Ascending aorta (tissue), 2 donors: ENCODE measurements around the gene CA10. TPM values are rescaled to one million over a fixed set of nuclear protein-coding genes. Genes with fewer than 3 reads are reported as not detected.

Experiments
- DNase-seq, 2 donors: peaks; one replicate each; pipeline ENCODE4 v3.0.0-alpha.2; 2019; ENCODE audit warnings: low spot score in 2 of 2
- H3K27ac ChIP-seq, 2 donors: fragments of 200-600 bp; sonication (generic); one replicate each; pipeline ENCODE4 v1.5.1; 2016 to 2017; ENCODE audit warnings: mild to moderate bottlenecking in 1 of 2
- H3K27me3 ChIP-seq: fragments of 200-600 bp; sonication (generic); one replicate; pipeline ENCODE4 v1.5.1; 2017
- H3K36me3 ChIP-seq, 2 donors: fragments of 200-600 bp; sonication (generic); one replicate each; pipeline ENCODE4 v1.5.1; 2016
- H3K4me1 ChIP-seq, 2 donors: fragments of 200-600 bp; sonication (generic); one replicate each; pipeline ENCODE4 v1.5.1; 2016 to 2017; ENCODE audit warnings: mild to moderate bottlenecking in 1 of 2
- H3K4me3 ChIP-seq, 2 donors: fragments of 200-600 bp; sonication (generic); one replicate each; pipeline ENCODE4 v1.5.1; 2016 to 2017; ENCODE audit warnings: mild to moderate bottlenecking in 1 of 2
- H3K9me3 ChIP-seq, 2 donors: fragments of 200-600 bp; sonication (generic); one replicate each; pipeline ENCODE4 v1.5.1; 2016
- intact Hi-C: fragments of 100-400 bp; cut with DNase I; formaldehyde crosslinking; loops from one replicate; pipeline ENCODE4 v1.15.1; 2023
- total RNA-seq: library from RNA; depleted of rRNA; stranded (reverse); fragments of >200 nt; gene quantifications from one replicate; pipeline ENCODE4 v1.1.0, GENCODE V29; 2016
- TF ChIP-seq, protein P1 (sequence below), 3 experiments: fragments of 200-600 bp in 2 of 3; fragments of 450-650 bp in 1 of 3; sonication (generic) in 2 of 3; IDR thresholded peaks; one replicate each; pipeline ENCODE4 v1.5.1; 2016 to 2019; ENCODE audit warnings: antibody characterized with exemption in 3 of 3, mild to moderate bottlenecking in 1 of 3, moderate library complexity in 1 of 3

The CA10 gene
- total RNA-seq, 1 donor from 2014 or later = not detected

DNA sequence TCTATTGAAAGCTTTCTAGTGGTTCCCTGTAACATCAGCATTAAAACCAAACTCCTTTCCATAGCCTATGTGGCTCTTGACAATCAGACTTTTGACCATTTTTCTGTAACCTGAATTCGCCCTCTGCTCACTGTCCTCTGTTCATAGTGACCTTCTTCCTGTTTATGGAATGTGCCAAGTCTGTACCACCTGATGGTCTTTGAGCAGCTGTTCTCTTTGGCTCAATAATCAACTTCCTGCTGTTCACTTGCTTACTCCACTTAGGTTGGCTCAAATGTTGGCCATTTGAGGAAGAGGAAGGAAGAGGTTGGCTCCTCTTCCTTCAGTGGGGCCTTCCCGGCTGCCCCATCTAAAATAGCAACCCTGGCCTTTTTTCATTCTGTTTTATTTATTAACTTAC lies 251.5 kb downstream of the CA10 start:
- no peaks in the 10 kb centered on the region for H3K9me3 ChIP-seq
- H3K36me3 ChIP-seq = no peaks in the 10 kb centered on the region
- no peaks in the 10 kb centered on the region for H3K27me3 ChIP-seq
- intact Hi-C loops = no loop called here
- H3K4me1 ChIP-seq = no peaks in the 10 kb centered on the region
- TF ChIP-seq, protein P1, sequence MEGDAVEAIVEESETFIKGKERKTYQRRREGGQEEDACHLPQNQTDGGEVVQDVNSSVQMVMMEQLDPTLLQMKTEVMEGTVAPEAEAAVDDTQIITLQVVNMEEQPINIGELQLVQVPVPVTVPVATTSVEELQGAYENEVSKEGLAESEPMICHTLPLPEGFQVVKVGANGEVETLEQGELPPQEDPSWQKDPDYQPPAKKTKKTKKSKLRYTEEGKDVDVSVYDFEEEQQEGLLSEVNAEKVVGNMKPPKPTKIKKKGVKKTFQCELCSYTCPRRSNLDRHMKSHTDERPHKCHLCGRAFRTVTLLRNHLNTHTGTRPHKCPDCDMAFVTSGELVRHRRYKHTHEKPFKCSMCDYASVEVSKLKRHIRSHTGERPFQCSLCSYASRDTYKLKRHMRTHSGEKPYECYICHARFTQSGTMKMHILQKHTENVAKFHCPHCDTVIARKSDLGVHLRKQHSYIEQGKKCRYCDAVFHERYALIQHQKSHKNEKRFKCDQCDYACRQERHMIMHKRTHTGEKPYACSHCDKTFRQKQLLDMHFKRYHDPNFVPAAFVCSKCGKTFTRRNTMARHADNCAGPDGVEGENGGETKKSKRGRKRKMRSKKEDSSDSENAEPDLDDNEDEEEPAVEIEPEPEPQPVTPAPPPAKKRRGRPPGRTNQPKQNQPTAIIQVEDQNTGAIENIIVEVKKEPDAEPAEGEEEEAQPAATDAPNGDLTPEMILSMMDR (IDR thresholded peaks at IDR 0.05) = no peak
- no peak for DNase-seq
- no peak overlapping the region for H3K4me3 ChIP-seq
- H3K27ac ChIP-seq = no peak overlapping the region

GRCh38 chr17:51904379-51904778 lies 254.1 kb downstream of the CA10 start:
- Histone ChIP-seq H3K9me3 (no peaks in the 10 kb centered on the region), H3K27ac (no peak overlapping the region), H3K27me3 (no peaks in the 10 kb centered on the region), H3K4me1 (no peaks in the 10 kb centered on the region), H3K4me3 (no peak overlapping the region), H3K36me3 (no peaks in the 10 kb centered on the region)
- DNase-seq = no peak
- TF ChIP-seq, protein P1 (IDR thresholded peaks at IDR 0.05) = no peak
- intact Hi-C loops = no loop called here

DNA sequence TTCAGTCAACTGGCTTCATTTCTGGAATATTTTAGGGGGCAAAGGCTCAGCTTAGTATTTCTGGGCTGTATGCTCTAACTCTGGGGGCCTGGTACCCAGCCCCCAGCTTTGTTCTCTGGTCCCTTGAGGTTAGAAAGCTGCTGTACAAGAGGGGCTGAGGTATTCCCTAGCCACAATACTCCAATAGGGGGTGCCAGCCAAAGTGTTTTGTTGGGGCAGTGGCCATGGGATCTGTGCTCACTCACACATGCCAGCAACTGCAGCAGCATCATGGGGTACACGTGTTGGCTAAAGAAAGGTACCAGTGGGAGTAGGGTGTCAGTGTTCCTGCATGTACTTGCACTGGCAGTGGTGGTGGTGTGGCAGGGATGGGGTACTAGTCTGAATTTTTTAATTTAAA lies 257.3 kb downstream of the CA10 start:
- H3K36me3 ChIP-seq = no peaks in the 10 kb centered on the region
- no peaks in the 10 kb centered on the region for H3K4me1 ChIP-seq
- TF ChIP-seq, protein P1 (IDR thresholded peaks at IDR 0.05) = no peak

GRCh38 chr17:51891936-51892335 lies 266.6 kb downstream of the CA10 start:
- Histone ChIP-seq H3K27me3 (no peaks in the 10 kb centered on the region), H3K27ac (no peak overlapping the region), H3K4me3 (no peak overlapping the region), H3K9me3 (no peaks in the 10 kb centered on the region), H3K4me1 (no peaks in the 10 kb centered on the region), H3K36me3 (no peaks in the 10 kb centered on the region)
- no peak for DNase-seq
- TF ChIP-seq, protein P1 (IDR thresholded peaks at IDR 0.05) = no peak
- intact Hi-C loops = no loop called here

More for the DNA sequence above, 257.3 kb downstream of the CA10 start:
- Histone ChIP-seq H3K4me3 (no peak overlapping the region), H3K27me3 (no peaks in the 10 kb centered on the region), H3K9me3 (no peaks in the 10 kb centered on the region), H3K27ac (no peak overlapping the region)
- intact Hi-C loops = no loop called here
- no peak for DNase-seq

DNA sequence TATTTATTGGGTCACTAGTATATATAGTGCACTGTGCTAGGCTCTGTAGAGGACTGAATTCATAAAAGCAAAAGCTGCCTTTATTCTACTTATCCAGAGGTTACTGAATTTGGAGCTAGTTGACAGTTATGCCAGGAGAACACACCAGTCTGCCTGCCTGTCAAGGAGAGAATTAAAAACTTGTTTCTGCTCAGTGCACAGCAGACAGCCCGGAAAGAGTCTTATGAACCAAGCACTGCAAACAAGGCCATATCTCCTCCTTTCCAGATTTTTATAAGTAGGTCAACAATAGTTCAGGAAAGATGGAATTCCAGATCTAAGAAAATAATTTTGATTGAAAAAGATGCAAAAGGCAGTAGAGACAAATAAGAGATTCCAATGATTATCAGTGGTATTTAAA lies 267.8 kb downstream of the CA10 start:
- Histone ChIP-seq H3K4me3 (no peak overlapping the region), H3K27me3 (no peaks in the 10 kb centered on the region), H3K27ac (no peak overlapping the region), H3K36me3 (no peaks in the 10 kb centered on the region), H3K9me3 (no peaks in the 10 kb centered on the region), H3K4me1 (no peaks in the 10 kb centered on the region)
- no peak for DNase-seq
- intact Hi-C loops = no loop called here
- TF ChIP-seq, protein P1 (IDR thresholded peaks at IDR 0.05) = no peak

GRCh38 chr17:51888816-51889215 lies 269.7 kb downstream of the CA10 start:
- Histone ChIP-seq H3K9me3 (no peaks in the 10 kb centered on the region), H3K36me3 (no peaks in the 10 kb centered on the region), H3K27me3 (no peaks in the 10 kb centered on the region), H3K4me3 (no peak overlapping the region), H3K4me1 (no peaks in the 10 kb centered on the region), H3K27ac (no peak overlapping the region)
- TF ChIP-seq, protein P1 (IDR thresholded peaks at IDR 0.05) = no peak
- intact Hi-C loops = no loop called here
- DNase-seq = no peak
